ENCODE data around the gene CNOT11.

DNA sequence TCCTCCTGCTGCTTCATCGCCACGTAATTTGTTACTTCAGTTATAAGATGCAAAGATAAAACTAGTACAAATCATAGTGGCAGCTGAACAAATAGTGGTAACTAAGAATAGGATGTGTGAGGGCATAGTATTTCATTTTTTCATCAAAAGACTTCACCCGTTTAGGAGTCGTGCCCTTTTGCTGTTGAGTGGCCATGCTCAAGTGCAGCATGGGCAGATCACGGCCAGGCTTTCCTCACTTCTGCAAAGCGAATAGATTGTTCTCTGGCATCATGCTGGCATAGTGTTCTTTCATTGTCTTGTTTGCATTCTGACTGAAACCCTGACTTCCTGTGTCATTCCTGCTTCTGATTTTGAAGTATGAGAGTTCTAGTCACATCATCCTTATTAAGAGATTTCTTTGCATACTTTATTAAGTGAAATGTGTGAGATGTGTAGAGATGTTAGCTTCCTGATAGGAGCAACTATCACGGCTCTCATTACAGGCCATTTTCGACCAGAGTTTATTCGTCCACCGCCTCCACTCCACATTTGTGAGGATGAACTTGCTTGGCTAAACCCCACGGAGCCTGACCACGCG, 11.8 kb downstream of the CNOT11 start:
- TF ChIP-seq, protein P1, sequence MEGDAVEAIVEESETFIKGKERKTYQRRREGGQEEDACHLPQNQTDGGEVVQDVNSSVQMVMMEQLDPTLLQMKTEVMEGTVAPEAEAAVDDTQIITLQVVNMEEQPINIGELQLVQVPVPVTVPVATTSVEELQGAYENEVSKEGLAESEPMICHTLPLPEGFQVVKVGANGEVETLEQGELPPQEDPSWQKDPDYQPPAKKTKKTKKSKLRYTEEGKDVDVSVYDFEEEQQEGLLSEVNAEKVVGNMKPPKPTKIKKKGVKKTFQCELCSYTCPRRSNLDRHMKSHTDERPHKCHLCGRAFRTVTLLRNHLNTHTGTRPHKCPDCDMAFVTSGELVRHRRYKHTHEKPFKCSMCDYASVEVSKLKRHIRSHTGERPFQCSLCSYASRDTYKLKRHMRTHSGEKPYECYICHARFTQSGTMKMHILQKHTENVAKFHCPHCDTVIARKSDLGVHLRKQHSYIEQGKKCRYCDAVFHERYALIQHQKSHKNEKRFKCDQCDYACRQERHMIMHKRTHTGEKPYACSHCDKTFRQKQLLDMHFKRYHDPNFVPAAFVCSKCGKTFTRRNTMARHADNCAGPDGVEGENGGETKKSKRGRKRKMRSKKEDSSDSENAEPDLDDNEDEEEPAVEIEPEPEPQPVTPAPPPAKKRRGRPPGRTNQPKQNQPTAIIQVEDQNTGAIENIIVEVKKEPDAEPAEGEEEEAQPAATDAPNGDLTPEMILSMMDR (conservative IDR thresholded peaks at IDR 0.05) = no peak
- TF ChIP-seq EZH2 (IDR thresholded peaks at IDR 0.05; ENCODE audit: low read depth) = no peak
